Effector CD4-positive, alpha-beta T cell (primary cell): ENCODE measurements around the gene URI1.
A peak's percentile ranks its signal among the peaks of the same experiment; 100 is the strongest.
"Not testable (repeated sequence)": the region's sequence is repeated elsewhere in the genome, so short reads cannot be mapped to it uniquely, and the experiment has no call there.

ENCODE experiments used
- DNase-seq: peaks from one replicate; pipeline ENCODE4 v3.0.0-alpha.2; 2020
- total RNA-seq: gene quantifications from one replicate; lab custom pipeline; 2026; lab: John Stamatoyannopoulos, UW

The URI1 gene, protein sequence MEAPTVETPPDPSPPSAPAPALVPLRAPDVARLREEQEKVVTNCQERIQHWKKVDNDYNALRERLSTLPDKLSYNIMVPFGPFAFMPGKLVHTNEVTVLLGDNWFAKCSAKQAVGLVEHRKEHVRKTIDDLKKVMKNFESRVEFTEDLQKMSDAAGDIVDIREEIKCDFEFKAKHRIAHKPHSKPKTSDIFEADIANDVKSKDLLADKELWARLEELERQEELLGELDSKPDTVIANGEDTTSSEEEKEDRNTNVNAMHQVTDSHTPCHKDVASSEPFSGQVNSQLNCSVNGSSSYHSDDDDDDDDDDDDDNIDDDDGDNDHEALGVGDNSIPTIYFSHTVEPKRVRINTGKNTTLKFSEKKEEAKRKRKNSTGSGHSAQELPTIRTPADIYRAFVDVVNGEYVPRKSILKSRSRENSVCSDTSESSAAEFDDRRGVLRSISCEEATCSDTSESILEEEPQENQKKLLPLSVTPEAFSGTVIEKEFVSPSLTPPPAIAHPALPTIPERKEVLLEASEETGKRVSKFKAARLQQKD
- total RNA-seq = 111 reads per million, percentile 84 among the genes with 10 or more reads in this experiment

DNA sequence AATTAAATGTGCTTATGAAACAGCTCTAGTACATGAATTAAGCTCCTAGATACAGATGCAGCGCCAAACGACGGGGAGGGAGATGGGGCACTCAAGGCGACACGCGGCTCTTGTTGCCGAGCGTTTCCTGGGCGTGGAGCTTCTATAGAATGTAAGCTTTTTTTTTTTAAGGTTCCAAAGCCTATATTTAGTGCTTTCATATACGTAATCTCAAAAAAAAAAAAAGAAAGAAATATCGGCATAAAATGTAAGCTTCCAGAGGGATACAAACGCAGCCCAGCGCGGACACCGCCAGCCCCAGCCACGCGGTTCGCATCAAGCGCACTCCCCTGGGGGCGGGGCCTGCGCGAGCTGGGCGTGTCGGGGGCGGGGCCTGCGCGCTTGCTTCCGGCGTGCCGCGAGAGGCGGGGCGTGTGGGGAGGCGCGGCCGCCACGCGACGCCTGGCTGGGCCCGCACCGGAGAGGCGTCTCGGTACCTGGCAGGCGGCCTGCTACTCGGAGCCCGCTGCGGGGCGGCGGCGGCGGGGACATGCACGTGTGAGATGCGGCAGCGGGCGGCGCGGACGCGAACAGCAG, at the start of gene URI1:
Gene URI1, plus strand, starts transcription at position 412 of the 576 bp plus-strand sequence. CDS start 309 bp downstream, outside the sequence.
- peak; percentile 90 for DNase-seq

DNA sequence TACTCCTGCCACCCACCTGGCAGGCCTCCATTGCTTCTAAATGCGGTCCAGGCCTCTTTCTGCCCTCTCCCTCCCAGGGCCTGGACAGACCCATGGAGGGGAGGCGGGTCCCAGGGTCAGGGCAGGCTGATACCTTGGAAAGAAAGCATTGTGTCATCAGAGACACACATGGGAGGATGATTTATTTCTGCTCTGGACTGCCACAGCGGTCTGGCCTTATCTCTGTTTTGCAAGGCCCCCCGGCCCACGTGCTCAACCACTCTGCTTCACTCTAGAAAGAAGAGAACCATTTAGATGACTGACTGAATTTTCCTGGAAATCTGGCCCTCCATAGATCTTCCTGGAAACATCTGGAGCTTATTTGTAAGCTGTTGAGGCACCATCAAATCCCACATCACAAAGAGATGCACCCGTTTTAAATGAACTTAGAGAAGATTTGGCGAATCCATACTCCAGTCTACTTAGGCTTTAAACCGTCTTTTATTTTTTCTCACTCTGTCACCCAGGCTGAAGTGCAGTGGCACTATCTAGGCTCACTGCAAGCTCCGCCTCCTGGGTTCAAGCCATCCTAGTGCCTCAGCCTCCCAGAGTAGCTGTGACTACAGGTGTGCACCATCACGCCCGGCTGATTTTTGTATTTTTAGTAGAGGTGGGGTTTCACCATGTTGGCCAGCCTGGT, 48.3 kb upstream of the URI1 start:
- no peak for DNase-seq

DNA sequence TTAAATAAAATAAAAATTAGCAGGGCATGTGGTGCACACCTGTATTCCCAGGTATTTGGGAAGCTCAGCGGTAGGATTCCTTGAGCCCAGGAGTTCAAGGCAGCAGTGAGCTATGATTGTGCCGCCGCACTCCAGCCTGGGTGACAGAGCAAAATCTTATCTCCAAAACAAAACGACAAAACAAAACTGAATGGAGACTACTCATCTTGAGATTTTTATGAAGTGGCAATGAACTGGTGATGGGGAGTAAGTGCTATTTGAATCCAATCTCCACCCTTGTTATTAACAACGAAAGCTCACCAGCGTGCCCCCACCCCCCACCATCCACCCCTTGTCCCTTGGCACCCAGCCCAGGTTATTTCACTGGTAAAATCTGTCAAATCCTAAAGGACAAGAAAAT, 45.2 kb upstream of the URI1 start:
- no peak for DNase-seq

DNA sequence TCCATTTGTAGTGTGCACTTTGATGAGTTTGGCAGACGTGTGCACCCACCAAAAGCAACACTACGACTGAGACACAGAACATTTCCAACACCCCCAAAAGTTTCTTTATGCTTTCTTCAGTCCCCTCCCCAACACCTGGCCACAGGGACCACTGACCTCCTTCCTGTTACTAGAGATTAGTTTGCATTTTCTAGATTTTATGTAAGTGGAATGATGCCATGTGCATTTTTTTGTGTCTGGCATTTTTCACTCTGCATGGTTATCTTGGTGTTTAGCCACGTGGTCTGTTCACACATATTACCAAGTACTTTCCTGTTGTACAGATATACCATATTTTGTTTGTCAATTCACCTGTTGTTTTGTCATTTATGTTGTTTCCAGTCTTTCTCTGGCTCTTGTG, 44.6 kb upstream of the URI1 start:
- no peak for DNase-seq

DNA sequence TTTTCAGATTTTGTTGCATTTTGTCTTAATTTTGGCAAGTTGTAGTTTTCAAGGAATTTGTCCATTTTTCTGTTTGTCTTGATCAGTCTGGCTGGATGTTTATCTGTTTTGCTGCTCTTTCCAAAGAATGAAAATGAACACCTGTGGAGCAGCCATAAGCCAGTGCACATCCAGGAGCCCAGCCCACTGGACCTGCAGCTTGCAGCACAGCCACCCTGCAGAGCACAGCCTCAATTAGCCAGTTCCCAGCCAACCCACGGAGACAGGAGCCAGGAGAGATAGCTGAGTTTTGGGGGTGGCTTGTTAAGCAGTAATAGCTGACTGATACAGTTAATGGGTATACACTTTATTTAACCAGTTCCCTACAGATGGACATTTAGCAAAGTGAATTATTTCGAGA, 38.0 kb upstream of the URI1 start:
- DNase-seq = no peak

DNA sequence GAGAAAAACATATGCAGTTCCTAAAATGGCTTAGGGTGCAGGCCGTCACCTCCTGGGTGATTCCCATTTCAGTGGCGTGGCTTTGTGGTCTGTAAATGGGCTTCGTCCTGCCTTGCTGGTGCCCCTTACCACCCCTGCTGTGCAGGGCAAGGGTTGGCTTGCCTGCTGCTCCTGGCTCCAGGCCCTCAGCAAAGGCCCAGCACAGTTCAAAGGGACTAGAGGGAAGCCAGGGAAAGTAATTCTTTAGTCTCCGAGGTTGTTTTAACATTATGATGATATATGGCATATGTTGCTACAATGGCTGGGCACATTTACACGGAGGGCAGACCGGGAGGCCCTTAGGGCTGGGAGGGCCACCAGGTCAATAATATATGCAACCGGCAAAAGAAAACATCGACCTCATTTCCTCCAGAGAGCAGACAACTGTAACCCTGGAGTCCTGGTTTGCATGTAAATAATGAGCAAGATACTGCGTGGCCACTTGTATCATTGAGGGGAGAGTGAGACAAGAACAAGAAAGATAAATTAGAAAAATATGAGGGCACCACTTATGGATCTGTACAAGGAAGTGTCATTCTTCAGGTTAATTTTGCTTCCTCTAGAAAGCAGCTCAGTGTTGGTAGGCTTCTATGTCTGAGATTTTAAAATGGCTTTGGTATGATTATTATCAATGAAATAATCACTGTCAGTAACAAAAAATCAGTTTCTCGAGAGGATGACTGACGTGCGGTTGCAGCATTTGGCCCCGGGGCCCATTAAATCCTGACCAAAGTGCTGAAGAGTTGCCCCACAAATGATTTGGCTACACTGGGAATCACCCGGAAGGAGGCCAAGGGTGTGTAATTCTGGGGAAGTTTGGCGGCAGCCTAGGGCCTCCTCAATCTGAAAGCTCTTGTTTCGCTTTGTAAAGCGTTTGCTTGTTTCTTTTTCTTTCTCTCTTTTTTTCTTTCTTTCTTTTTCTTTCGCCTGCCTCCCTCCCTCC, 32.8 kb upstream of the URI1 start:
- DNase-seq = no peak

DNA sequence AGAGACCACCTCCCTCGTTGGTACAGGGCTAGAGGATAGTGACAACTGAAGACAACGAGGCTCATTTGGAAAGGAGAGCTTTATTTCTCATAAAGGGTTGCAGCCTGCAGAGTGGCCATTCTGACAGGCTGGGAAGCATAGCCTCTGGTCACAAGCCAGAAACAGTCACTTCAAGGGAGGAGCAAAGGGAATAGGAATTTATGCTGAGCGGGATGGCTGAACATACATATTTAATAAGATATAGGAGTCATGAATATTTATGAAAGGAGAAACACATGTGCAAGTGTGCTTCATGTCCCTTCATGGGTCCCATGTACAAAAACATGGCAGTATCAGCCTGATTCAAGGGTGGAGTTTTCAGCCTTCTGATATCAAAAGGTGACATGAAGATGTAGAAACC, 27.1 kb upstream of the URI1 start:
- DNase-seq = no peak

DNA sequence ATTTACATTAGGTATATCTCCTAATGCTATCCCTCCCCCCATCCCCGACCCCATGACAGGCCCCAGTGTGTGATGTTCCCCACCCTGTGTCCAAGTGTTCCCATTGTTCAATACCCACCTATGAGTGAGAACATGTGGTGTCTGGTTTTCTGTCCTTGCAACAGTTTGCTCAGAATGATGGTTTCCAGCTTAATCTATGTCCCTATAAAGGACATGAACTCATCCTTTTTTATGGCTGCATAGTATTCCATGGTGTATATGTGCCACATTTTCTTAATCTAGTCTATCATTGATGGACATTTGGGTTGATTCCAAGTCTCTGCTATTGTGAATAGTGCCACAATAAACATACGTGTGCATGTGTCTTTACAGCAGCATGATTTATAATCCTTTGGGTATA, 26.2 kb upstream of the URI1 start:
- DNase-seq = not testable (repeated sequence)

DNA sequence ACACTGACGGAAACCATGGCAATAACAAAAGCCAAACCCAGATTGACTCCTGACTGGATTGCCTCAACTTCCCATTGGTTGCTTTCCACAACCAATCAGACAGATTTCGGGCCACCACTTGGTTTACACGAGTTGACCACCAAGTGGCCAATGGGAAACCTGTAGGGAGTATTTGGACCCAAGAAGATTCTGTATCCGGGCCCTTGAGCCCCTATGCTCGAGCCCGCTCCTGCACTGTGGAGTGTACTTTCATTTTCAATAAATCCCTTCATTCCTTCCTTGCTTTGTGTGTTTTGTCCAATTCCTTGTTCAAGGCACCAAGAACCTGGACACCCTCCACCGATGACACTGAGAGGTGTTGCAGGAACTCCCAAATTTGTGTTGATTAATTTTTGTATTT, 24.1 kb upstream of the URI1 start:
- DNase-seq = no peak

DNA sequence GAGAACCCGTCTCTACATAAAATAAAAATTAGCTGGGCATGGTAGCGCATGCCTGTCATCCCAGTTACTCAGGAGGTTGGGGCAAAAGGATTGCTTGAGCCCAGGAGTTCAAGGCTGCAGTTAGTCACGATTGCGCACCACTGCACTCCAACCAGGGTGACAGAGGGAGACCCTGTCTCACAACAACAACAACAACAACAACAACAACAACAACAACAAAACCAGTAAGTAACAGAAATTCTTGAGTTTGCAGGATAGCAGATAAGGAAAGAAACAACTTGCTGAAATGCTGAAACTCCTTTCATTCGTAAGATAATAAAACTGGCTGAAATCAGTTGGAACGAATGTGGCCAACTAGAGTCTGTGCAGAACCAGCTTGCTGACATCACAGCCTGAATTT, 23.1 kb upstream of the URI1 start:
- DNase-seq = no peak

DNA sequence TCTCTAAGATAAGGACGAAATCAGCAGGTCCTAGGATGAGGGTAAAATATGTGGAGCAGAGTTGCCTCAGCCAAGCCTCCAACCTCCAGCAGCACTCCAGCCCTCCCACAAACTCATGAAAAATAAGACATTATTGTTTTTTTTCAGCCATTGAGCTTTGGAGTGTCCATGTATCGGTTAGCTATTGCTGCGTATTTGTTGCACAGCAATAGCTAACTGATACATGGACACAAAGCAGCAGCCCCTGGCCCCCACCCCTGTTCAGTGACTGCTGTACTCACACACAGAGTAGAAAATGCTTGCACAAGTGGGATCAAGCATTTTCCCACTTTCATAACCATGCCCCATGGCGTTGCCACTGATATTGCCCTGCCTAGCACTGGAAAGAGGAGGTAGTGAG, 19.1 kb upstream of the URI1 start:
- DNase-seq = no peak

DNA sequence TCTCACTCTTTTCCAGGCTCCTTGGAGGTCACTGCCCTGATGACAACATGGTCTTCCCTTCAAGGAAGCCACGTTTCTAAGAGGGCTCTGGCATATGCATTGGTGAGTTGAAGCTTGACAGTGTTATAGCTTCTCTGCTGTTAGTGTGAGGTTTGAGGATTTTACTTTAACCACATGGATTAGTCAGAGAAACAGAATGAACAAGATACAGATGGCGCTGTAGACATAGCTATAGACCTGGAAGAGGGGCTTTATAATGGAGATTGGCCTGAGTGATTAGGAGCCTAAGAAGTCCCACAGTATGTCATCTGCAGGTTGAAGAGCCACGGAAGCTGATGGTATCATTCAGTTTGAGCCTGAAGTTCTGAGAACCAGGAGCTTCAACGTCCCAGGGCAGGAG, 18.4 kb upstream of the URI1 start:
- DNase-seq = no peak

DNA sequence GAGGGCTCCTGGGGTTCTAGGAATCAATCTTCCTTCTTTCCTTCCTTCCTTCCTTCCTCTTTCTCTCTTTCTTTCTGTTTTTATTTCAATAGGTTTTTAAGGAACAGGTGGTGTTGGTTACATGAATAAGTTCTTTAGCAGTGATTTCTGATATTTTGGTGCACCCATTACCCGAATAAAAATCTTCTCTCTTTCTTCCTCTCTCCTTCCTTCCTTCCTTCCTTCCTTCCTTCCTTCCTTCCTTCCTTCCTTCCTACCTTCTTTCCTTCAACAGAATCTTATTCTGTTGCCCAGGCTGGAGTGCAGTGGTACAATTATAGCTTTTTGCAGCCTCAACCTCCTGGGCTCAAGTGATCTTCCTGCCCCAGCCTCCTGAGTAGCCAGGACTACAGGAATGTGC, 16.0 kb upstream of the URI1 start:
- no peak for DNase-seq

DNA sequence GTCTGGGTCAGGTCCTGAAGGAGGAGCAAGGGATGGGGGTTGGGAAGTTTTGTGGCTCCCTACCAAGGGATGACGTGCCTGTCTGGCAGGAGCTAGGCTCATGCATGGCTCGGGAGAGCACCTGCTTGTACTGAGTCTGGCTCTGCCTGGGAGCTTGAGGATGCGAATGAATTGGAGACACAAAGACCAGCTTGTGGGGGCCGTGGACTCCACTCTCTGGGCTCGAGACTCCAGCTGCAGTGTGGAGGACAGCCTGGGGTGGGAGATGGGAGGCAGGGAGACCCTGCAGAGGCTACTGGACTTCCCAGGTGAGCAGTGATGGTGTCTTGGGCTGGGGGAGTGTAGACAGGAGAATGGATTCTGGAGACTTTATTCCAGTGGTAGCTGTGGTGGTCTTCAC, 15.2 kb upstream of the URI1 start:
- DNase-seq = no peak

DNA sequence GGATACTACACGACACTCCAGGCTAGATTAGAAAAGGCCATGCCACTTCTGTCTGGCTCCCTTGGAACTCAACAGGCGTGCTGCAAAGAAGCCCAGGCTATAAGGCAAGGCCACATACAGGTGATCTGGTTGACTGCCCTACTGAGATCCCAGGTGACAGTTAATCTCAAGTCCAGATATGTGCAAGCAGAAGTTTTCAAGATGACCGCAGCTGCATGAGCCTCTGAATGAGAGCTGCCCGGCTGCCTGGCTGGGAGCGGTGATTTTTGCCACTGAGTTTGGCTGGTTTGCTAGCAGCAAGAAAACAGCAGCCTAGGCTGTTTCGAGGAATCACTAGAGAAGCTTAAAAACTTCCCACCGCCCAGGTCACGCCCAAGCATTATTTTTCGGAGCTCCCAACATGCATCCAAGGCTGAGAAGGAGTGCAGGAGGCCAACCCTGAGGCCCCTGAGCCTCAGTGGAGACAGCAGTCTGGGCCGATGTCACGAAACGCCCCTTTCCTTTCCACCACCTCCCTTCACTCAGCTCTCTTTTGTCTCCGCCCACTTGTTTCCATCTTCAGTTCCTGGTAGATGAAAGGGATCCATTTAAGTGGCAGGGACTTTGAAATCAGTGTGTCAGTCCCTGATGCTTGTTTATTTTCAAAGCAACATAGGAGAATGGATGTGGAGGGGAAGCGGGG, 14.0 kb upstream of the URI1 start:
- DNase-seq = no peak

DNA sequence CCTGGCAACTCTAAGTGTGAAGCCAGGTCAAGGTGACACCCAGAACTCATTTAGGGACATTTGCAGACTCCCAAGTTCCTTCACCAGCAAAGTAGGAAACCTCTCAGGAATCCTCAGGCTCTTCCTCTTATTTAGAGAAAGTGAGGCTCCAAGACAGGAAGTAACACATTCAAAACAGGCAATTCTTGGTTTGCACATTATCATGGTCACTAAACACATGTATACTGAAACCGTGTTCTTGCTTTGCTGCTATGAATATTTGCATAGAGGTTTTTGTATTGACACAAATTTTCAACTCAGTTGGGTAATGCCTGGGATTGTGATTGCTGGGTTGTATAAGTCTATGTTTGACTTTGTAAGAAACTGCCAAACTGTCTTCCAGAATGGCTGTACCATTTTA, 13.2 kb upstream of the URI1 start:
- no peak for DNase-seq

DNA sequence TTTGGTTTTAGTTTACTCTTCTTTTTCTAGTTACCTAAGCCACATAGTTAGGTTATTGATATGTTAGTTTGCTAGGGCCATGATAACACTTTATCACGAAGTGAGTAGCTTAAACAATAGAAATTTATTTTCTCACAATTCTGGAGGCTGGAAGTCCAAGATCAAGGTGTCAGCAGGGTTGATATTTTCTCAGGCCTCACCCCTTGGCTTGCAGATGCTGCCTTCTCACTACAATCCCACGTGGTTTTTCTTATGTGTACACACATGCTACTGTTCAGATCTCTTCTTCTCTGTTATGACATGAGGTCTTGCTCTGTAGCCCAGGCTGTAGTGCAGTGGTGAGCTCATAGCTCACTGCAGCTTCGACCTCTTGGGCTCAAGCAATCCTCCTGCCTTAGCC, 7.8 kb upstream of the URI1 start:
- DNase-seq = no peak

DNA sequence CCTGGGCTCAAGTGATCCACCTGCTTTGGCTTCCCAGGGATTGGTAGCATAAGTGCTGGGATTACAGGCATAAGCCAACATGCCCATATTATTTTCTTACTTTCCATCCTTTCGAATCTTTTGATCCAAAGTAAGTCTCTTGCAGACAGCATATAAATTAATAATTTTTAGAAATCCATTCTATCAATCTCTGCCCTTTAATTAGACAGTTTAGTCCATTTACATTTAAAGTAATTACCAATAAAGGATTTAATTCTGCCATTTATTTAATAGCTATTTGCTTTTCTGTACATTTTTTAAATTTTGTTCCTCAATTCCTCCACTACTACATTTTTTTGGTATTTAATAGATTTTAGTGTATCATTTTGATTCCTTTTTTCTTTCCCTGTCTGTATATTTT, 7.3 kb upstream of the URI1 start:
- no peak for DNase-seq

DNA sequence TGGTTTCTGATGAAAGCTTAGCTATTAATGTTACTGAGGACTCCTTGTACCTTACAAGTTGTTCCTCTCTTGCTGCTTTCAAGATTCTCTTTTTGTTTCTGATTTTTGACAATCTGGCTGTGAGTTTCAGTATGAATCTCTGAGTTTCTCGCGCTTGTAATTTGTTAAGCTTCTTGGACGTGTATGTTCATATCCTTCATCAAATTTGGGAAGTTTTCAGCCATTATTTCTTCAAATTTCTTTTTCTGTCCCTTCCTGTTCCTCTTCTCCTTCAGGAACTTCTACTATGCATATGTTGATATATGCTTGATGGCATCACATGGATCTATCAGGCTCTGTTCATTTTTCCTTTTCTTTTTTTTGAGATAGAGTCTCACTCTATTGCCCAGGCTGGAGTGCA, 5.6 kb upstream of the URI1 start:
- DNase-seq = no peak

DNA sequence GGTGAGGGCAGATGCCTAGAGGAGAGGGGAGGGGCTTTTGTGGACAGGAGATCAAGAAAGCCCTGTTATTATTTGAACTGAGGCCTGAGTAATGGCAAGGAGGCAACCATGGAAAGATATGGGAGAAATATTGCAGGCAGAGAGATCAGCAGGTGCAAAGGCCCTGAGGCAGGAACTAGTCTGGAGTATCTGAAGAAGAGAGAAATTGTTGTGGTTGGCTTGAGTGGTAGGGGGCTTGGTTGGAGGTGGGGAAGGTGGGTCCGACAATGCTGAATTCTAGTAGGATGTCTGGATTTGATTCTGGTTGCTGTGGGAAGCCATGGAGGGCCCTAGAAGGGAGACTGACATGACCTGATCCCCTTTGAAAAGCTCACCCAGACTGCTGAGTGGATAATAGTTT, 2.4 kb upstream of the URI1 start:
- DNase-seq = no peak

DNA sequence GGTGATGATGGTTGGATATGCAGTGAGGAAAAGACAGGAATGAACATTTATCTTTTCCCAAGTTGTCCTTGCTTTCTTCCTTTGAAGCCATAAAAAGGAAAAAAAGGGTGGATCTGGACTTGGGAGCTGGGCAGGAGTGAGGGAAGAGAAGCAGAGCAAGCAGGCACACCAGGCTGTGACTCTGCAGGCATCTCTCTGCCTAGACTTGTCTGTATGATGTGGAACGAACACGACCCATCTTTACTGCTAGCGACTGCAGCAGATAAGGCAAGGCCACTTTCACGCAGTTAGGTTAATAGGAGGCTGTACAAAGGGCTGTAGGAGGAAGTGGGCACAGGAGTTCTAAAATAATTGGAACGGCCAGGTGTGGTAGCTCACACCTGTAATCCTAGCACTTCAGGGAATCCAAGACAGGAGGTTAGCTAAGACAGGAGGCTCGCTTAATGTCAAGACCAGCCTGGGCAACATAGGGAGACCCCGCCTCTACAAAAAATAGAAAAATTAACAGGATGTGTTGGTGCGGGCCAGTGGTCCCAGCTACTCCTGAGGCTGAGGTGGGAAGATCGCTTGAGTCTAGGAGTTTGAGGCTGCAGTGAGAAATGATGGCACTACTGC, 961 bp upstream of the URI1 start:
- no peak for DNase-seq
